K562 (cell line): ENCODE results near the gene MAML3. TPM values are rescaled to one million over a fixed set of nuclear protein-coding genes. Genes with fewer than 3 reads are reported as not detected.
A peak's percentile ranks its signal among the peaks of the same experiment; 100 is the strongest.

Experiments
- ATF1 ChIP-seq, 2 experiments: fragments of 450-650 bp in 1 of 2; IDR thresholded peaks; 2 replicates each; pipeline ENCODE4 v1.6.1; 2016; ENCODE audit warnings: missing compliant biosample characterization in 1 of 2, missing genetic modification characterization in 1 of 2
- ATF3 ChIP-seq, 2 experiments: fragments of 450-650 bp in 1 of 2; sonication (generic) in 1 of 2; formaldehyde crosslinking in 1 of 2; IDR thresholded peaks in 1 of 2; conservative IDR thresholded peaks in 1 of 2; 2 replicates each; pipeline versions ENCODE4 v1.6.1 to v1.8.1; 2016 to 2023; ENCODE audit warnings: mild to moderate bottlenecking in 2 of 2, moderate library complexity in 2 of 2, inconsistent platforms in 1 of 2, missing genetic modification reagents in 1 of 2
- CBX1 ChIP-seq: sonication (generic); IDR thresholded peaks from 2 replicates; pipeline ENCODE4 v1.6.1; 2016; ENCODE audit warnings: antibody characterized with exemption, low read depth, mild to moderate bottlenecking
- CBX8 ChIP-seq: fragments of 200-600 bp; sonication (generic); IDR thresholded peaks from 2 replicates; pipeline ENCODE4 v1.6.1; 2012; ENCODE audit warnings: borderline replicate concordance, mixed run types, low read depth, mild to moderate bottlenecking, moderate library complexity, mixed read lengths, low read length, control low read depth, inconsistent platforms; ENCODE audit not compliant: poor library complexity, severe bottlenecking; ENCODE audit errors: extremely low read depth
- FOS ChIP-seq: IDR thresholded peaks from 3 replicates; pipeline ENCODE4 v1.6.1; 2011; ENCODE audit not compliant: insufficient read length; ENCODE audit errors: extremely low read depth
- GATAD2B ChIP-seq: fragments of 450-650 bp; IDR thresholded peaks from 2 replicates; pipeline ENCODE4 v1.6.1; 2017; ENCODE audit warnings: mild to moderate bottlenecking, borderline replicate concordance
- IRF1 ChIP-seq: sonication (generic); formaldehyde crosslinking; IDR thresholded peaks from 2 replicates; pipeline ENCODE4 v1.8.0; 2022; ENCODE audit warnings: missing genetic modification reagents, mild to moderate bottlenecking, borderline replicate concordance
- MEIS2 ChIP-seq: fragments of 450-650 bp; IDR thresholded peaks from 2 replicates; pipeline ENCODE4 v1.6.1; 2014; ENCODE audit warnings: mild to moderate bottlenecking; ENCODE audit not compliant: partially characterized antibody
- MYC ChIP-seq, 2 experiments: fragments of 250-450 bp in 1 of 2; sonication (Bioruptor Pico) in 1 of 2; IDR thresholded peaks; 2 replicates each; pipeline versions ENCODE4 v1.5.1 to v1.6.1; 2012 to 2021; ENCODE audit warnings: low read depth in 2 of 2, borderline replicate concordance in 1 of 2, improper control_type of control experiment in 1 of 2, low read length in 1 of 2, mild to moderate bottlenecking in 1 of 2, moderate library complexity in 1 of 2
- NCOR1 ChIP-seq: fragments of 450-650 bp; IDR thresholded peaks from 2 replicates; pipeline ENCODE4 v1.6.1; 2016; ENCODE audit warnings: mild to moderate bottlenecking, moderate library complexity
- NR2F6 ChIP-seq: fragments of 450-650 bp; formaldehyde crosslinking; IDR thresholded peaks from 2 replicates; pipeline ENCODE4 v1.4.0; 2020; ENCODE audit warnings: mild to moderate bottlenecking
- RCOR1 ChIP-seq, 2 experiments: IDR thresholded peaks; 2 replicates each; pipeline ENCODE4 v1.6.1; 2012; ENCODE audit warnings: low read depth in 2 of 2, low read length in 2 of 2, borderline replicate concordance in 1 of 2, improper control_type of control experiment in 1 of 2
- ZNF239 ChIP-seq: fragments of 250-450 bp; sonication (Bioruptor Pico); IDR thresholded peaks from 2 replicates; pipeline ENCODE4 v1.4.0; 2020; ENCODE audit warnings: mild to moderate bottlenecking
- ZNF57 ChIP-seq: fragments of 450-650 bp; formaldehyde crosslinking; IDR thresholded peaks from 2 replicates; pipeline ENCODE4 v1.4.0; 2020; ENCODE audit warnings: mild to moderate bottlenecking, moderate library complexity
- ZNF780A ChIP-seq: fragments of 250-450 bp; sonication (Bioruptor Pico); IDR thresholded peaks from 2 replicates; pipeline ENCODE4 v1.5.0; 2021; ENCODE audit warnings: mild to moderate bottlenecking
- polyA plus RNA-seq, 8 experiments: library from polyadenylated mRNA; depleted of rRNA in 4 of 8; stranded (reverse) in 5 of 8; unstranded in 3 of 8; fragments of >200 nt; fragmentation: Nextera tagmentation in 2 of 8; fragmentation: Illumina TruSeq in 1 of 8; extraction: Ambion mirVana in 2 of 8; extraction: Trizol in 1 of 8; gene quantifications; 2 replicates each; pipeline versions ENCODE4 v1.2.1 to v1.2.3, GENCODE V29; 2011 to 2014; ENCODE audit warnings: inconsistent platforms in 1 of 8, missing spikeins in 1 of 8
- total RNA-seq, 7 experiments: library from RNA; depleted of rRNA in 6 of 7; stranded (reverse); fragments of >200 nt in 6 of 7; fragmentation: Illumina TruSeq in 2 of 7; extraction: Trizol in 2 of 7; gene quantifications; 2 replicates each; pipeline versions ENCODE4 v1.2.1 to v1.2.3, GENCODE V29; 2011 to 2021; ENCODE audit warnings: low replicate concordance in 1 of 7
- TF ChIP-seq, protein P1 (sequence below): fragments of 450-650 bp; IDR thresholded peaks from 2 replicates; pipeline ENCODE4 v1.6.1; 2018; ENCODE audit not compliant: partially characterized antibody
- TF ChIP-seq, protein P2 (sequence below), 2 experiments: fragments of 250-450 bp in 1 of 2; fragments of 450-650 bp in 1 of 2; sonication (Bioruptor Pico) in 1 of 2; IDR thresholded peaks; 2 replicates each; pipeline versions ENCODE4 v1.6.1 to v1.8.0; 2016 to 2021; ENCODE audit warnings: mild to moderate bottlenecking in 2 of 2, moderate library complexity in 2 of 2, missing compliant biosample characterization in 1 of 2, missing genetic modification characterization in 1 of 2

MAML3 gene
- total and polyA plus RNA-seq, 9 of the 15 experiments (the other 6 are each of a cell fraction or from before 2014, with no cell fraction given) = 0.01 to 0.55 (median 0.25) TPM

GRCh38 chr4:139841464-139842195, 312.4 kb downstream of the MAML3 start (continued):
- TF ChIP-seq ATF3 (IDR thresholded peaks at IDR 0.05) (no peak), ATF3 (CRISPR knock-in tag; conservative IDR thresholded peaks at IDR 0.05) (no peak), CBX8 (no peak), ZNF780A (CRISPR knock-in tag) (no peak), CBX1 (no peak), NCOR1 (peak; percentile 69), ZNF57 (CRISPR knock-in tag) (no peak), NR2F6 (CRISPR knock-in tag) (no peak), FOS (no peak), IRF1 (CRISPR knock-in tag) (no peak), ZNF239 (CRISPR knock-in tag) (no peak), GATAD2B (no peak), RCOR1 (IDR thresholded peaks at IDR 0.05; ENCODE audit: borderline replicate concordance in 1 of 2, low read depth in 2 of 2, low read length in 2 of 2) (peak in 1 of 2 experiments; percentile 45; a peak in 1 of 4 replicates), MYC (IDR thresholded peaks at IDR 0.05; ENCODE audit: low read depth, low read length) (no peak), MYC (CRISPR knock-in tag; IDR thresholded peaks at IDR 0.05; ENCODE audit: borderline replicate concordance, low read depth) (no peak), MEIS2 (peak; percentile 6), ATF1 (CRISPR knock-in tag; IDR thresholded peaks at IDR 0.05) (no peak), ATF1 (tag; IDR thresholded peaks at IDR 0.05) (no peak)
- TF ChIP-seq, protein P1, sequence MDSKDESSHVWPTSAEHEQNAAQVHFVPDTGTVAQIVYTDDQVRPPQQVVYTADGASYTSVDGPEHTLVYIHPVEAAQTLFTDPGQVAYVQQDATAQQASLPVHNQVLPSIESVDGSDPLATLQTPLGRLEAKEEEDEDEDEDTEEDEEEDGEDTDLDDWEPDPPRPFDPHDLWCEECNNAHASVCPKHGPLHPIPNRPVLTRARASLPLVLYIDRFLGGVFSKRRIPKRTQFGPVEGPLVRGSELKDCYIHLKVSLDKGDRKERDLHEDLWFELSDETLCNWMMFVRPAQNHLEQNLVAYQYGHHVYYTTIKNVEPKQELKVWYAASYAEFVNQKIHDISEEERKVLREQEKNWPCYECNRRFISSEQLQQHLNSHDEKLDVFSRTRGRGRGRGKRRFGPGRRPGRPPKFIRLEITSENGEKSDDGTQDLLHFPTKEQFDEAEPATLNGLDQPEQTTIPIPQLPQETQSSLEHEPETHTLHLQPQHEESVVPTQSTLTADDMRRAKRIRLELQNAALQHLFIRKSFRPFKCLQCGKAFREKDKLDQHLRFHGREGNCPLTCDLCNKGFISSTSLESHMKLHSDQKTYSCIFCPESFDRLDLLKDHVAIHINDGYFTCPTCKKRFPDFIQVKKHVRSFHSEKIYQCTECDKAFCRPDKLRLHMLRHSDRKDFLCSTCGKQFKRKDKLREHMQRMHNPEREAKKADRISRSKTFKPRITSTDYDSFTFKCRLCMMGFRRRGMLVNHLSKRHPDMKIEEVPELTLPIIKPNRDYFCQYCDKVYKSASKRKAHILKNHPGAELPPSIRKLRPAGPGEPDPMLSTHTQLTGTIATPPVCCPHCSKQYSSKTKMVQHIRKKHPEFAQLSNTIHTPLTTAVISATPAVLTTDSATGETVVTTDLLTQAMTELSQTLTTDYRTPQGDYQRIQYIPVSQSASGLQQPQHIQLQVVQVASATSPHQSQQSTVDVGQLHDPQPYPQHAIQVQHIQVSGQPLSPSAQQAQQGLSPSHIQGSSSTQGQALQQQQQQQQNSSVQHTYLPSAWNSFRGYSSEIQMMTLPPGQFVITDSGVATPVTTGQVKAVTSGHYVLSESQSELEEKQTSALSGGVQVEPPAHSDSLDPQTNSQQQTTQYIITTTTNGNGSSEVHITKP = no peak
- TF ChIP-seq, protein P2, sequence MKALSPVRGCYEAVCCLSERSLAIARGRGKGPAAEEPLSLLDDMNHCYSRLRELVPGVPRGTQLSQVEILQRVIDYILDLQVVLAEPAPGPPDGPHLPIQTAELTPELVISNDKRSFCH (CRISPR knock-in tag; IDR thresholded peaks at IDR 0.05) = no peak
- TF ChIP-seq, protein P2 (tag; IDR thresholded peaks at IDR 0.05) = no peak
